GM21526 (cell line): Measurements from ENCODE around the gene CHRM5.

Experiments used
- ATAC-seq: cut with Tn5 transposase; IDR thresholded peaks from one replicate; pipeline ENCODE4 v1.9.1; 2021; ENCODE audit warnings: moderate library complexity; ENCODE audit not compliant: unreplicated experiment, low FRiP score

The CHRM5 gene

DNA sequence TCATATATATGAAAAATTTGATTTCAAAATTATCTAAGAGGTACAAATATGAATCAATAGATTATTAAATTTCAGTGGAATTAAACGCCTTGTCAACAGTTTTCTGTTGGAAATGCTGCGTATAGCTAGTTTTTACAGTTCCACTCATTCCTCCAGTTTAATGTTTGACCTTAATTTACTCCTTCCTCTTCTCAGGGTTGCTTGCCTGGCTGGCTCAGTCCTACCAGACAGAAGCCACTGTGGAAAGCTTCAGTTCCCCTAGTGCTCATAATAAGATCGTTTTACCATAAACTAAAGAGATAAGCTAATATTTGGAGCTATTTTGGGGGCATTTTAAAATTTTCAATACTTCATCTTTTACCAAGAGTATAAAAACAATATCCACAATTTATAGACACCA lies 110.6 kb downstream of the CHRM5 start:
- no peak for ATAC-seq

DNA sequence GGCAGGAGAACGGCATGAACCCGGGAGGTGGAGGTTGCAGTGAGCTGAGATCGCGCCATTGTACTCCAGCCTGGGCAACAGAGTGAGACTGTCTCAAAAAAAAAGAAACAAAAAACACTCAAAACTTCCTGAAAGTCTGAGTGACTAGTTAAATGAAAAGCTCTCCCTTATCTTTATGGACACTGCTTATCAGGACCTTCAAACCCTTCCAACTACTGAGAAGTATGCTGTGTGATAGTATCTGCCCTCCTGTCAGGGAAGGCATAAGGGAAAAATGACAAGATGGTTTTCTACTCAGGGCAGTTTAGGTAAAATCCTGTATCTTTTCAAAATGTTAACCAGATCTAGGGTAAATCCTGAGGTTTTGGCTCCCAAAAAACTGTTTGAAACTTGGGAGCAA lies 111.6 kb downstream of the CHRM5 start:
- ATAC-seq = no peak

DNA sequence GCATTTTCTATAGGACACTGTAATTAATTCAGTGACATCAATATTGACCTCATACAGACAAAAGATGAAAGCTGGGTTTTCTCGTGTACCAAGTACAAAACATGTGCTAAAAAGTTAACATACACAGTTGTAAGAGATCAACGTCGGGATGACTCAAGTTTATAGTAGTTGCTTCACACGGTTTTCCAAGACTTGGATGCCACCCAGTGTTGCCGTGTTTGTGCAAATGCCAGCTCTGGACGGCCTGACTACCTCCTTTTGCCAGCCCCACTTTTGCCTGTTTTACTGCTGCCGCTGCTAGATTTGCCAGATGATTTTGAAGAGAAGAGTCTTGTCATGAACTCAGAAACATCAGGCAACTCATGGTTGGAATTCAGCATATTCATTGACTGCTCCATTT lies 115.8 kb downstream of the CHRM5 start:
- ATAC-seq = no peak

DNA sequence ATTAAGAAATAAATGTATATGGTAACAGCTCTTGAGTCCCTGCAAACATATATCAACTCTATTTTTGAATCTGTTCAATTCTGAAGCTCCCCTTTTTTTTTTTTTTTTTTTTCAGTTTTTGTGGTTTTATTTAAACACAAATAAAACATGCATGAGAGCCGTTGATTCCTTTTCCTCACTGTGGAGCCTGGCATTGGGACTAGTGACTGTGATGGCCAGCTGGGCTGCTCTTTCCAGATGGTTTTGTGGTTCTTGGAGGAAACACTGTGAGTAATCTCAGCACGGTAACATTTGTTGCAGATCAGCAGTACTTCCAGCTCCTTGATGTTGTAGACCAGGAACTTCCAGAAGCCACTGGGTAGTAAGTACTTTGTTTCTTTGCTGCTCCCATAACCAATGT lies 117.4 kb downstream of the CHRM5 start:
- ATAC-seq = no peak

DNA sequence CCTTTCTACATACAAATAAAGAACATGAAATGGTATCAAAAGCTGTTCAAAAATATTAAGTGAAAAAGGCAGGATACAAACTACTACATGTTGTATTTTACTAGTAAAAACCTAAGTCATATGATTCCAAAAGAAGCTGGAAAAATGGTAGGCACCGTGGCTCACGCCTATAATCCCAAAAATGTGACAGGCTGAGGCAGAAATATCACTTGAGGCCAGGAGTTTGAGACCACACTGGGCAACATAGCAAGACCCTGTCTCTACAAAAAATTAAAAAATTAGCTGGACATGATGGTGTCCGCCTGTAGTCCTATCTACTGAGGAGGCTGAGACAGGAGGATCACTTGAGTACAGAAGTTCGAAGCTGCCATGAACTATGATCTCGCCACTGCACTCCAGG lies 131.6 kb downstream of the CHRM5 start:
- no peak for ATAC-seq

DNA sequence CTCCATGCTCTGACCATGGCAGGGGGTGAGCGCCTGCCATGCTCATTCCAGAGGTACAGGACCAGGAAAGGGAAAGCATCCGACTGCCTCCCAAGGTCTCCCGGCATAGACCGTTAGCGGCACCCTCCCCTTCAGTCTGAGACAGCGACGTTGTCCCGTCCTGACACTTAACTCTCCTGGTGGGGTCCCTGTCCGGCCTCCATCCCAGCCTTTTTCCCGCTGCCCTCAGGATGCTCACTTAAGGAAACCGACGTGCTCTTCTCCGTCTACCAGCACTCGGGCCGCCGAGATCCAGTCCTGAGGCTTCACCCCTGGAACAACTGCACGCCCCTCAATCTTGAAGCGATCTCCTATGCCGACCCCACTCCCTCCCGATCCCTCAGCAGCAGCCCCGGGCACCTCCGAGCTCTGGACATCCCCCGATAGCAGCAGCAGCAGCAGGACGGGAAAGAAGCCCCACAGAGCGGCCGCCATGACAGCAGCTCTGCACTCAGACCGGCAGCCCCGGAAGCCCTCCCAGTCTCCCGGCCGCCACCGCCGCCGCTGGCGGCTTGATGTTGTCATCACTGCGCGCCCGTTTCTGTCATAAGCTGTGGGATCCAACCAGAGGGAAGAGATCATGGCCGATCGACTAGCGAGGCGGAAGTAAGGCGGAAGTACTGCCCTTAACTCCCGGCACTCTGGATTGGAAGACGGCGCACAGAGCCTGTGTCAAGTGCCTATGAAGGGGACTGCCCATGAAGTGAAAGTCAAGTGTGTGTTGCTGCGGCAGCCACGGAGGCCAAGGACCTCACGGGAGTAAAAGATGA lies 133.3 kb downstream of the CHRM5 start, which contains the start of the genes EMC7 and PGBD4:
TSS of gene EMC7 (minus strand) at position 497 of the 809 bp plus-strand sequence. CDS start at position 474, 23 bp downstream.
TSS of gene PGBD4 (plus strand) at position 718 of the 809 bp plus-strand sequence. CDS start 449 bp downstream, outside the sequence.
- ATAC-seq = peak; percentile 95

DNA sequence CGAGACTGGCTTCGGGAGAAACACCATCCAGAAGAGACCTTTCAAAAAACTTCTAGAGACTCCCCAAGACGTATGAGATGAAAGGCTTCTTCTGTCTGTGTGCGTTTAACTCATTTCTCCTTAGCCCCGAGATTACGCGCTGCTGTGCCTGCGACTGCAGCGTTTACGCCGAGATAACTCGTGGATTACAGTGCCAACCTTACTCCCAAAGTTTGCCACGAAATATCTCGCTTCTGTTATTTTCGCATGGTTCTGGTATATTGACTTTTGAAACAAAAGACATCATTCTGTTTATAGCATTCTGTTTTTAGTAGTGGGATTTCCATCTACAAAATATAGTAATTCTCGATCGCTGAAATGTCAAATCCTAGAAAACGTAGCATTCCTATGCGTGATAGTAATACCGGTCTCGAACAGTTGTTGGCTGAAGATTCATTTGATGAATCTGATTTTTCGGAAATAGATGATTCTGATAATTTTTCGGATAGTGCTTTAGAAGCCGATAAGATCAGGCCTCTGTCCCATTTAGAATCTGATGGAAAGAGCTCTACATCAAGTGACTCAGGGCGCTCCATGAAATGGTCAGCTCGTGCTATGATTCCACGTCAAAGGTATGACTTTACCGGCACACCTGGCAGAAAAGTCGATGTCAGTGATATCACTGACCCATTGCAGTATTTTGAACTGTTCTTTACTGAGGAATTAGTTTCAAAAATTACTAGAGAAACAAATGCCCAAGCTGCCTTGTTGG lies 134.1 kb downstream of the CHRM5 start:
- ATAC-seq = no peak

DNA sequence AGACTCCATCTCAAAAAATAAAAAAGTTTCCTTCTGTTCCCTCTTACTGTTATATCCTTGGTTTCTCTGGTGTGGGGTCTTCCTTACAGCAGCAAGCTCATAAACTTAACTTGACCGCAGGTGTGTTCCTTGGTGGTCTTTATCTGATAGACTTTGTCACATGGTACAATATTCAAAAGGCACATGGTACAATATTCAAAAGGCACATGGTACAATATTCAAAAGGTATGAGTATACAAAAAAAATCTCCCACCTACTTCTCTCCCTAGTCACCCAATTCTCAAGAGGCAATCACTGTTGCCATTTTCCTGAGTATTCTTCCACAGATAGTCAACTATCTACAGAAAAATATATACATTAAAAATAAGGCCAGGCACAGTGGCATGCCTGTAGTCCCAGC lies 138.1 kb downstream of the CHRM5 start:
- ATAC-seq = no peak

DNA sequence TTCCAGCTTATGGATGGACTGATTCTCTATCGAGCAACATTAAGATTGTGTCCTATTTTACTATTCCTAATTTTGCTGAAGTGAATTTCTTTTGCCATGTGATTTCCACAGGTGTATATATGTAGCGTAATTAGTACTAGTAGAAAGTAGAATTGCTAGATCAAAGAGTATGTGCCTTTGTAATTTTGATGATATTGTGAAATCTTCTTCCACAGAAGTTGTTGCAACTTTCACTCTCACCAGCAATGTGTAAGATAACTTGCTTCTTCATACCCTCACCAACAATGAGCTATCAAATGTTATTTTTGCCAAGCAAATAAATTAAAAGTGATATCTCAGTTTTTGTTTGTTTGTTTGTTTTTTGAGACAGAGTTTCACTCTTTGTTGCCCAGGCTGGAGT lies 139.0 kb downstream of the CHRM5 start:
- ATAC-seq = no peak

DNA sequence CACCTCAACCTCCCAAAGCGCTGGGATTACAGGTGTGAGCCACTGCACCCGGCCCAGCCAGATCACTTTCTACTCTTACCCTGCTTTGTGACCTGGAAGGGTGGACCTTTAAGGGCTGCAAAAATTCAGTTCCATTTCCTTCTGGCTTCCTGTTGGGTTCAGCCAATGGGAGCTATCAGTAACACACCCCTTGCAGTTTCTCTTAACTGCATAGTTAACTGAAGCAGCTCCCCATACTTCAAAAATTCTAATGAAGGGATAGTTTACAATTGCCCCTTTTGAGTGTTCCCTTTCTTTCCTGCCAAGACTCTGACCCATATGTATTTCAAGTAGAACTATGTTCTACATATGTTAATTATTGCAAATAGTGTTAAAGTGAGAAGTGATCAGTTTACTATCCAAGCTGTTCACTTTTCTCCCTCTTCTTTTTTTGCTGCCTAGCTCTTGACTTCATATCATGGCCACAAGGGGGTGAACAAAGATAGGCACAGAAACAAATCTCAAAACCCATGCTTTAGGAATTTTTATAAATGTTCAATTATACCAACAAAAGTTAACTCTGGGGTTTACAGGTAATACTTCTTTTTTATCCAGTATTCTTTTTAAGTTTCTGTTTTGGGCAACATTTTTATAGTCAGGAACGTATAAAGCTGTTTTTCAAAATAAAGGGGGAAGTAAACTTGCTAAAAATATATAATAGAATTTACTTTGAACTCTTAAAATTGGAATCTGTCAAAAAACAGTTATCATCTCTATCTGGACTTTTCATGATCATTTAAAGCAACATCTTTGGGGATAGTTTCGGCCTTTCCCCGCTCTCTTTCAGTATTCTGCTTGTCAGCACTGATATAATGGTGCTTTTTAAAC lies 141.7 kb downstream of the CHRM5 start:
- ATAC-seq = no peak

DNA sequence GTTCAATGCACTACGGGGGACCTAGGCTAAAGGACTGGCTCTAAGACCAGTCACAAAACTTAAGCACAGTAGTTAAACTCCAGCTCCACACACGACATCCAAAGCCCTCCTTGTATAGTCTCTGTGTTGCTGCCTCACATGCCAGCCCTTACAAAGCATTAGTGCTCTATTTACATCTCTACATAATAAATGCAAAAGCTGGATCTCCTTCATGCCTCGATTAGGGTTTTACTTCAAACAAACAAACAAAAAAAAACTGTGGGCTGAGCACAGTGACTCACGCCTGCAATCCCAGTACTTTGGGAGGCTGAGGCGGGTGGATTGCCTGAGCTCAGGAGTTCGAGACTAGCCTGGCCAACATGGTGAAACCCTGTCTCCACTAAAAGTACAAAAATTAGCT lies 143.2 kb downstream of the CHRM5 start:
- ATAC-seq = no peak

DNA sequence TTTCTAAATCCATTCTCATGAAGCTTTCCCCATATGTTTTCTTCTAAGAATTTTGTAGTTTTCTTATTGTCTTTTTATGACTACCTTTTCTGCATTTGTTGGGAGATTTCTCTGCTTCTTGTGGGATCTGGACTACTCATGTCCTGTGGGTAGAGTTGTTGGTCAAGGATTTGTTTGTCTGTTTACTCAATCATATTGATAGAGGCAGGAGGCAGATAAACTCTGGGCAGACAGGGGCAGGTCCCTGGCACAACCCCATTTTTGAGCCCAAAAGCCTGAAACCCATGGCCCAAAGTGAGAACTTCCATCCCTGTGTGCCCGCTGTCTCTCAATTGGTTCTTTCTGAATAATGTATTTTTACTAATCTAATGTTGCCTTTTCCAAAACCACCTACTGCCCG lies 145.9 kb downstream of the CHRM5 start:
- no peak for ATAC-seq

DNA sequence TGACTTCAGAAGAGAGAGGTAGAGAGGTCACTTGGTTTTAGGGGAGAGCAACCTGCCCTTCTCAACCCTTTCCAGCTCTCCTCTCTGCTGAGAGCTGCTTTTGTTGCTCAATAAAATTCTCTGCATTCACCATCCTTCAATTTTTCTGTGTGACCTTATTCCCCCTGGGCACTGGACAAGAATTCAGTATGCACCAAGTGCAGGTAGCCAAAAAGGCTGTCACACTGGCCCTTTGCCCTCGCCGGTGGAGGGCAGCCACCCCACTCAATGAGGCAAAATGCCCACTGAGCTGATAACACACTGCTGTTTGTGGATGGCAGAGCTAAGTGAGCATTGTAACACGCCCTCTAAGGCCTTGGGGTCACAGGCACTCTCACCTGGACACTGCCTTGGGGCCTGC lies 146.4 kb downstream of the CHRM5 start:
- ATAC-seq = no peak

DNA sequence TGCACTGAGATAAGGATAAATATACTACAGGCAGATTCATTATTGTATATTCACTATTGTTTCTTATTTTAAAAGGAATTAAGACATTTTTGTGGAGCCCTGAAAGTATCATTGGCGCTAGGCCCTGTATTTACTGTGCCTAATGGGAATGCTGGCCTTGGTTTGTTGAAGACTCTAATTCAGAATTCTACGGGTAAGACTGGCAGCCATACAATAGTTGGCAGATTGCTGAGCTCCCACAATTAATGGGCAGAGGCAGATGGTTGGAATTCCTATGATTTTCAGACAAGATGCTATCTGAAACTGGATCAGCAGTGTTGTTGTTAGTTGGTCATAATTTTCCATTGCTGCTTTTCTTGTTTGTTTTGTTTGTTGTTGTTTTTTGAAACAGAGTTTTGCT lies 148.3 kb downstream of the CHRM5 start:
- no peak for ATAC-seq
